Measurements from ENCODE around the gene SVOPL. TPM values are rescaled to one million over a fixed set of nuclear protein-coding genes. Genes with fewer than 3 reads are reported as not detected.

Gene SVOPL
- total RNA-seq, 4 donors from 2014 or later: 0.28 to 1.5 TPM; not detected in 2

- DNase-seq: no peak
- H3K4me3 ChIP-seq: no peak overlapping the region
- no peaks in the 10 kb centered on the region for H3K9me3 ChIP-seq
- no peak for TF ChIP-seq POLR2A (IDR thresholded peaks at IDR 0.05)
- TF ChIP-seq CTCF (IDR thresholded peaks at IDR 0.05): no peak
- H3K27ac ChIP-seq: no peak overlapping the region
- intact Hi-C loops (cut with DNase I; ENCODE audit: low total_unique reads): no loop called here
- H3K36me3 ChIP-seq: no peaks in the 10 kb centered on the region
- no peaks in the 10 kb centered on the region for H3K27me3 ChIP-seq
- H3K4me1 ChIP-seq: no peaks in the 10 kb centered on the region
Measured at GRCh38 chr7:138587485-138587884, 113.7 kb downstream of the SVOPL start.

- Histone ChIP-seq H3K27me3 (no peaks in the 10 kb centered on the region), H3K4me3 (no peak overlapping the region), H3K27ac (no peak overlapping the region), H3K4me1 (no peaks in the 10 kb centered on the region), H3K9me3 (no peaks in the 10 kb centered on the region), H3K36me3 (no peaks in the 10 kb centered on the region)
- DNase-seq: no peak
- intact Hi-C loops (cut with DNase I; ENCODE audit: low total_unique reads): no loop called here
- TF ChIP-seq POLR2A (IDR thresholded peaks at IDR 0.05) (no peak), CTCF (IDR thresholded peaks at IDR 0.05) (no peak)
Measured at GRCh38 chr7:138585283-138585993, 115.7 kb downstream of the SVOPL start.

GRCh38 chr7:138584696-138585095, 116.5 kb downstream of the SVOPL start:
- Histone ChIP-seq H3K4me1 (no peaks in the 10 kb centered on the region), H3K9me3 (no peaks in the 10 kb centered on the region), H3K36me3 (no peaks in the 10 kb centered on the region), H3K4me3 (no peak overlapping the region), H3K27me3 (no peaks in the 10 kb centered on the region), H3K27ac (no peak overlapping the region)
- TF ChIP-seq CTCF (IDR thresholded peaks at IDR 0.05) (no peak), POLR2A (IDR thresholded peaks at IDR 0.05) (no peak)
- no peak for DNase-seq
- intact Hi-C loops (cut with DNase I; ENCODE audit: low total_unique reads): no loop called here

GRCh38 chr7:138584283-138584682, 116.9 kb downstream of the SVOPL start:
- no peaks in the 10 kb centered on the region for H3K9me3 ChIP-seq
- TF ChIP-seq POLR2A (IDR thresholded peaks at IDR 0.05): no peak
- no peak for TF ChIP-seq CTCF (IDR thresholded peaks at IDR 0.05)
- no peaks in the 10 kb centered on the region for H3K27me3 ChIP-seq
- H3K27ac ChIP-seq: no peak overlapping the region
- no peak for DNase-seq
- H3K4me1 ChIP-seq: no peaks in the 10 kb centered on the region
- H3K36me3 ChIP-seq: no peaks in the 10 kb centered on the region
- intact Hi-C loops (cut with DNase I; ENCODE audit: low total_unique reads): no loop called here
- no peak overlapping the region for H3K4me3 ChIP-seq

- Histone ChIP-seq H3K9me3 (no peaks in the 10 kb centered on the region), H3K36me3 (no peaks in the 10 kb centered on the region), H3K4me1 (no peaks in the 10 kb centered on the region), H3K4me3 (no peak overlapping the region), H3K27me3 (no peaks in the 10 kb centered on the region), H3K27ac (no peak overlapping the region)
- DNase-seq: no peak
- intact Hi-C loops (cut with DNase I; ENCODE audit: low total_unique reads): no loop called here
- TF ChIP-seq CTCF (IDR thresholded peaks at IDR 0.05) (no peak), POLR2A (IDR thresholded peaks at IDR 0.05) (no peak)
Measured at GRCh38 chr7:138581065-138581464, 120.1 kb downstream of the SVOPL start.

Data from uterus (tissue), 4 donors.